ENCODE results near the gene APOL2.
"Not testable (repeated sequence)": the region's sequence is repeated elsewhere in the genome, so short reads cannot be mapped to it uniquely, and the experiment has no call there.

APOL2 gene

DNA sequence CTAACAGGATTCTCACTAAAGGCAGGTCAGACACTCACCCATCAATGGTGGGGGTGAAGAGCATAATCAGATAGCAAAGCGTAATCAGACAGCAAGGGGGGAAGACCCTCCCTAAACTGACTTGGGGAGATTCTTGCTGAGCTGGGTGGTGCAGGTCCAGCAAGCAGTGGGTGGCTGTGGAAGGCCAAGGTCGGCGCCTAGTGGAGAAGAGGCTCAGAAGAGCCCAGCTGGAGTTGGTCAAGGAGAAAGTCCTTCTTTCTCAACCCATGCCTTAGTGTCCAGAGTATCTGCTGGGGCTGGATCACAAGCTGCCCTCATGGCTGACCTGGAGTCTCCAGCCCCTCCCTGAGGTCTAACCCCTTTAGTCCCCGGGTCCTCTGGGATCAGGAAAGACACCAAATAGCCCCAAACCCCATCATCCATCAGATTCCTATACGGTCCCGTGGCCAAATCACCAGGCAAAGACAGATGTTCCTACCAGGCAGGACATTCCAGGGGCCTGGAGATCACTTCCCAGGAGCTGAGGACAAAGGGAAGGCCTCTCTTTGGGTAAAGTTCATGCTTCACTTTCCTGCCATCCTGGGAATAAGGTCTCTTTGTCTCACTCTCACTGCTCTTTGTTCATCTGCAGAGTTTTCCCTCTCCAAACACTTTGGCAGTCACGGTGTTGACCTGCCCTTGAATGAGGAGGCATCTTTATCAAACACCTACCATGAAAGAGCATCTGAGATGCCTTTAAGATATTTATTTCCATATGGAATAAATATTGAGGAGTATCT, 24.7 kb upstream of the APOL2 start:
- in situ Hi-C loops (cut with HindIII; ENCODE audit: low sequenced_read_pairs): not testable (repeated sequence)

DNA sequence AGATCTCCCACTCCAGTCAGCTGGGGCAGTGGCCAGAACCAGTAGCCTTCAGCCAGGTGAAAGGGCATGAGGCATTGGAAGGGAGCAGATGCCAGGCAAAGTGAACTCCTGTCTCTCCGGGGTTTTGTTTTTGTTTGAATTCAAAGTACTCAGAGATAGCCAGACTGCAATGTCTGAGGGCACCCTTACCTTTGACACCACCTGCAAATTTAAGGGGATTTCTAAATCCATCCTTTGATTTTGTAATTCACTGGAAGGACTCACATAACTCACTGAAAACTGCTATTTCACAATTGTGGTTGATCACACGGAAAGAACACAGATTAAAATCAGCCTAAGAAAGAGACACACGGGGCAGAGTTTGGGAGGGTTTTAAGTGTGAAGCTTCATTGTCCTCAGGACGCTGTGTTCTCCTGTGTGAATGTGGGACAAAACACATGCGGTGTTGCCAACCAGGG, 23.9 kb upstream of the APOL2 start:
- in situ Hi-C loops (cut with HindIII; ENCODE audit: low sequenced_read_pairs): not testable (repeated sequence)

DNA sequence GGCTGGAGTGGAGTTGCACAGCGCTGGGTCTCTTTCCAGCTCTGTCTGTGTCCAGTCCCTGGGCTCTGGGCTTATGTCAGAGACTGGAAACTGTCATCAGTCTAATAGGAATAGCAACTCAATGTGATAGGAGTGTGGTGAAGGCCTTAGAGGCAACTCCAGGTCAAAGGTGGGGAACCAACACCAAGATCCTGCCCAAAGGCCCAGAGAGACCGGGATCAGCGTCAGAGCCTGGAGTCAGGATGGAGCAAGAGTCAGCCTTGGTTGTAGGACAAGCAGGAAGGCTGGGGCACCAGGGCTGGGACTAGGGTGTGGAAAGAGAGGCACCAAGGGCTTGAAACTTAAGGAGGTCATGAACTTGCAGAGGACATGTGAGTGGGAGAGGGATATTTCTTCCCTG, 23.0 kb upstream of the APOL2 start:
- in situ Hi-C loops (cut with HindIII; ENCODE audit: low sequenced_read_pairs): not testable (repeated sequence)

DNA sequence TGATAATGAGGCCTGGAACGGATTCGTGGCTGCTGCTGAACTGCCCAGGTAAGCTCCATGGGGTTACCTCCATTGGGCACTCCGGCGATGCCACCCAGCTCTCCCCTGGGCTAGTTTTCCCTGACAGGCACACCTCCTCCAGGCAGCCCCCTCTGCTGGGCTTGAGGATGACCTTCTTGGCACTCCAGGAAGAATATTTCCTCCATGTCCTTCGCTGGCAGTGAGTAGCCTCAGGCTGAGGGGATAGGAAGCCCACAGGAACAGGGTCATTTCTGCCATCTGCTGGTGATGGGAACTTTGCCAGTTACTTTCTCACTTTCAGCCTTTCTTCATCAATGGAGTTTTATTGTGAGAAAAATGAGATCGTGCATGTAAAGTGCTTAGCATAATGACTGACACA, 22.3 kb upstream of the APOL2 start:
- in situ Hi-C loops (cut with HindIII; ENCODE audit: low sequenced_read_pairs): not testable (repeated sequence)

DNA sequence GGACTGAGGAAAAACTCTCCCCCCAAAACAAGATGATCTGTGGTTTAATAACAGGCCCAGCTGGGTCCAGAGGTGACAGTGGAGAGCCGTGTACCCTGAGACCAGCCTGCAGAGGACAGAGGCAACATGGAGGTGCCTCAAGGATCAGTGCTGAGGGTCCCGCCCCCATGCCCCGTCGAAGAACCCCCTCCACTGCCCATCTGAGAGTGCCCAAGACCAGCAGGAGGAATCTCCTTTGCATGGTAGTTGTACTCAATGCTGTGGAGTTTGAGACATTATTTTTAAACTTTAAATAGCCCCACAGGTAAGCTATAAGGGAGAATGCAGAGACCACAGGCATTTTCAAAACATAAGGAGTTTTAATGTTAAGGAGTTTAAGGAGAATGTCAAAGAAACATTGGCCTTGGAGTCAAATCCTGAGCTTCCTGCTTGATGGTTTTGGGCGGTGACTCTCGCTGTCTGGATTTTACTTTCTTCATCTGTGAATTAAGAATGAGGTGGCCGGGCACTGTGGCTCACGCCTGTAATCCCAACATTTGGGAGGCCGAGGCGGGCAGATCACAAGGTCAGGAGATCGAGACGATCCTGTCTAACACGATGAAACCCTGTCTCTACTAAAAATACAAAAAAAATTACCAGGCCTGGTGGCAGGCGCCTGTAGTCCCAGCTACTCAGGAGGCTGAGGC, 20.4 kb upstream of the APOL2 start:
- in situ Hi-C loops (cut with HindIII; ENCODE audit: low sequenced_read_pairs): no loop called here

DNA sequence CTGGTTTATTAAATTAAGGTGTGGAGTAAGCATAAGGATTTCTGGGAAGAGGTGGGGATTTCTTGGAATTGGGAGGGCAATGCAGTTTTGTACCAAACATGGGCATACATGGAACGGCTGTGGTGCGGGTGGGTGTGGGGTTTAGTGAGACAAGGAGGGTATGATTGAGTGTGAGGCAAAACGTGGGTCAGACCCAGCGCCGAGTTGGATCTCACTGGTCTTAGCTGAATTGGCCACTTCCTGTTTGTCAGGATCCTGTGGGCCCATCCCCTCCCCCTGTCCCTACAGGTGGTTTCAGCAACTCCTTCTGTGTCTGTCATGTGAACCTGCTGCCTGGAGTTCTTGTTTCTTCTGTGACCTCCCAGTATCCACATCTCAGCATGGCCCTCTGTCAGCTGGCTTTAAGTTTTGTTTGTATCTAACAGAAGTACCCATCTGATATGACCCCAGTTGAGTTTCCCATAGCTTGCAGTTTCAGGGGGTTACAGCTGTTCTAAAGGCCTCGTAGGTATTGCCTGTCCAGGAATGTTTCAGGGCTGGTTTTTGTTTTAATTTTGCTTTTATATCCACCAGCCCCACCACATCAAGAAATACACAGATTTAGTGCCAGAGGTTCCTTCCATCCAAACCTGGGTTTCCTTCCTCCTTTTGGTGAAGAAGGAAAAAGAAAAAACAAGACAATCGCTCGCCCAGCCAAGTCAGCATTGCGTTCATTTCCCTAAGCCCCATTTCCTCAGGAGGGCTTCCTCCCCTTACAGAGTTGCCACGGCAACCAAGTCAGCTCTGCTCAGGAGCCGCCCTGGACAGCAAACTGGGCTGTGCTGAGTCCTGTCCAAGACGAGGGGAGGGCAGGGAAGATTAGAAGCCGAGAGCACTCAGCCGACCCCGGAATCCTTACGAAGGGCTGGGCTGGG, 19.6 kb upstream of the APOL2 start:
- in situ Hi-C loops (cut with HindIII; ENCODE audit: low sequenced_read_pairs): no loop called here

DNA sequence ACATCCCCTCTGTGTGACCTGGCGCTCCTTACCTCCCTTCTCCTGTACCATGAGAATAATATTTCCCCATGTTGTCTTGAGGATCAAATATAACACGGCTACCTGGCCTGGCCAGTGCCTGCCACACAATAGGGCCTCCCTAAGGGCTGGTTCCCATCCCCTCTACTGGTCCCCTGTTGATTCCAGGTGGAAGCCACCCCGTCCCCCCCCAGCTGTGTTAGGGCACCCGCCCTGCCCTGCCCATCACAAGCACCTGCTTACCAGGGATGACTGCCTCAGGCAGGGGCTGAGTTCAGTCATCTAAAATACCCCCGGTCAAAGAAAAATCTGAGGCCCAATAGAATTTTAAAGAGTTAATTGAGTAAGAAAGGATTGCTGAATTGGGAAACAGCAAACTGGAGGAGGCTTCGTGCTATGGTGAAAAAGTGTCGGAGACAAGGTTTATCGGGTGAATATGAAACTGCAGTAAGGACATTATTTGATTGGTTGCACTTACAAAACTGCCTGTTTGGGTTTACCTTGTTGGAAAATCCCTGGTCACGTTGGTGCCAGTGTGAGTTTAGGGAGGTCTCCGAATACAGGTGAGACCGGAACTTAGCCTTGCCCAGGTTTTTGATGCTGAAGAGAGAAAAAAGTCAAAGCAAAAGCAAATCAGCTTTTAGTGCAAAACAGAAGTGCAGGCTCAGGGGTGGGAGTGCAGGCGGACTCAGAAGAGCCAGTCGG, 18.8 kb upstream of the APOL2 start:
- in situ Hi-C loops (cut with HindIII; ENCODE audit: low sequenced_read_pairs): no loop called here

DNA sequence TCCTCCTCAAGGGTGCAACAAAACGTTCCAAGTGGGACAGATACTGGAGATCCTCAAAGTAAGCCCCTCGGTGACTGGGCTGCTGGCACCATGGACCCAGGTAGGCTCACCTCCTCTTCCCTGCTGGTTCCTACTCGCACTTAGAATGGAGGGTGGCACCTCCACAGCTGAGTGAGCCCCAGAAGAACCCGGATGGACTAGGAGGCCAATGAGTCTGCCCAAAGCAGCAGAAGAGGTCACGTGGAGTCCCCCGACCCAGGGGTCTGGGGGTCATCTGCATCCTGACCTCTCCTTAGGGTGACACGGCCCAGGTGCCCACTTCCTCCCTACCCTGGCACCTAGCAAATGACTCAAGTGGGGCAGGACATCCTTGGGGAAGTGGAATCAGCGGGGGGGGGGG, 18.0 kb upstream of the APOL2 start:
- in situ Hi-C loops (cut with HindIII; ENCODE audit: low sequenced_read_pairs): no loop called here

DNA sequence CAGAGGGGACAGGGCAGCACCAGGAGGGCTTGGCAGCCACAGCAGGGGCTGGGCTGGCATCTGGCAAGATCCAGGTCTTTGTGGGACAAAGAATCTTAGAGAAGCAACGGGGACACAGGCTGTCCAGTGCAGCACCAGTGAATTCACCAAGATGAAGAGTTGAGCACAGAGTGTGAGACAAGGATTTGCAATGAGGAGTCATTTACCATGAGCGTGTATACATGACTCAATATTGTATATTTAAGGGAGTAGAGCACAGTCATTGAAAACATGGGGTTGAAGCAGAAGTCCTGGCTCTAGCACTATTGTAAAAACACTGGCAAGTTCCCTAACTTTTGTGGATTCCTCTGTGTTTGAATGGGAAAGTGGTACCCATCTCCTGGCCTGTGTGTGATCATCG, 17.2 kb upstream of the APOL2 start:
- in situ Hi-C loops (cut with HindIII; ENCODE audit: low sequenced_read_pairs): no loop called here

DNA sequence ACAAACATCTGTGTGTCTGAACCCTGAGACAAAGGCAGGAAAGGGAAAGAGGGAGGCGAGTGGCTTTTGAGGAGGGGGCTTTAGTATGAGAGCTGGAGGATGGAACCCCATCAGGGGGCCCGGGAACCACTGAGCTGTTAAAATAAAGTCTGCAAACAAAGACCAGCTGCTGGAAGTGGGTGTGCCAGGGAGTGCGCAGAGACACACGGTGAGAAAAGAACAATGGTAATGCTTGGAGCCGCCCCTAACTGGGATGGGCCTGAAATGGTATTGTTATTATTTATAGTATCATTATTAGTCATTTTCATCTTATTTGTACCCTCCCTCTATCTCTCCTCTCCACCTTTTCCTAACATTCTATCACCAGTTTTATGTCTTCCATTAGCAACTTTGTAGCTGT, 16.2 kb upstream of the APOL2 start:
- in situ Hi-C loops (cut with HindIII; ENCODE audit: low sequenced_read_pairs): not testable (repeated sequence)

DNA sequence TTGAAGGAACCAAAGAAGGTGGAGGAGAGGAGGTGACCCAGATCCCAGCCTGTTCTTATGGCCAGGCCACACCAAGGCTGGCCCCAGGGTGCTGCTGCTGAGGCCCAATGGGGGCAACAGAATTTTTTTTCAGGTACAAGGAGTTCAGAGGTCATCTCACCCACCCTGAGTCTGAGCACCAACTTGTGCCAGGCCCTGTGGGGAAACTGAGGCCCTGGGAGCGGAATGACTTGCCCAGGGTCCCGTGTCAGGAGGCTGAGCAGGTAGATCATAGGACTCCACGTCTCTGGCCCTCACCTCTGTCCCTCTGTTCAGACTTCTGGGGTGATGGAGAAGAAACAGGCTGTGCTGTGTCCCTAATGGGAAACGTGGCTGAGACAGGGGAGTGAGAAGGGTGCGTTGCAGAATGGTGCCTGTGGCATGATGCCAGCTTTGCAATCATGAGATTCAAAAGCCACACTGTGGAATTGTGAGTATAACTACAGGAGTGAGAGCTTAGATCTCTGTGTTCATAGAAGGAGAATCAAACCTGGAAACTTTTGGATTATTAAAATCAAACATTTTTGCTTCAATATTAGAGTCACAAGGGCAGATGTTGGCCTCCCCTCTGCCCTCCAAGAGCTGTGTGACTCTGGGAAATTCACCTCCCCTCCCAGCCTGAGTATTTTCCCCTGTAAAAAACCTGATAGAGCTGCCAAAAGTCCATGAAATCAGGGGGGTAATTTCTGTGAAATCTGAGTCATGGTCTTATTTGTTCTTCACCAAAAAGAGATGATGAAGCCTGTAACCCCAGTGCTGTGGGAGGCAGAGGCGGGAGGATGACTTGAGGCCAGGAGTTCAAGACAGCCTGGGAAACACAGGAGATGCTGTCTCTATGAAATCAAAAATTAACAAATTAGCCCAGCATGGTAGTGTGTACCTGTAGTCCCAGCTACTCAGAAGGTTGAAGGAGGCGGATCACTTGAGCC, 14.5 kb upstream of the APOL2 start:
- in situ Hi-C loops (cut with HindIII; ENCODE audit: low sequenced_read_pairs): no loop called here

DNA sequence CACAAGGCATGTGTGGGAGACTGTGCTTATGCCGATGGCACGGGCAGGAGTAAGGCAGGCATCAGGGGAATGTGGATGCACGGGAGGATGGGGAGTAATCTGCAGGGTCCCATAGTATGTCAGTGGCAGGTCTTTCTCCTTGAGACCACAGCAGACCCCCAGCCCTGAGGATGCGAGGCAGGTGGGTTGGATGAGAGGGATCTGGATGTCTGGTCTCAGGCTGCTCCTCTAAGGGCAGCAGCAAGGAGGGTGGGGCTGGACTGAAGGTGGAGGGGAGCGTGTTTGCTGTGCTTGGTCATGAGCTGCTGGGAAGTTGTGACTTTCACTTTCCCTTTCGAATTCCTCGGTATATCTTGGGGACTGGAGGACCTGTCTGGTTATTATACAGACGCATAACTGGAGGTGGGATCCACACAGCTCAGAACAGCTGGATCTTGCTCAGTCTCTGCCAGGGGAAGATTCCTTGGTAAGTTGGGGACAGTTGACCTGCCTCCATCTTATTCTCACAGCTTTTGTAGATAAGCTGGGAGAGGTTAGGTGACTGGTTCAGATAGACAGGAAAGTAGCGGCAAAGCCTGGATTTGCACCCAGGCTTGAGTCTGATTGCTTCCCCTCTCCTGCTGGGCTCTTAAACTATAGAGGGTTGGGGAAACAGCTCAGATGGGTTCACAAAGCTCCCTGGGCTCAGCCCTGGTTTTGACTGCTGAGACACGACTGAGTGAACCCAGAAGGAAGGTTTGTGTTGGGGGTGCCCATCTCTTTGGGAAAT, 13.6 kb upstream of the APOL2 start, which contains the start of gene APOL1:
Gene APOL1 (plus strand): TSS at position 380 of the 769 bp plus-strand sequence. CDS start 1,823 bp downstream, outside the sequence.
- in situ Hi-C loops (cut with HindIII; ENCODE audit: low sequenced_read_pairs): no loop called here

DNA sequence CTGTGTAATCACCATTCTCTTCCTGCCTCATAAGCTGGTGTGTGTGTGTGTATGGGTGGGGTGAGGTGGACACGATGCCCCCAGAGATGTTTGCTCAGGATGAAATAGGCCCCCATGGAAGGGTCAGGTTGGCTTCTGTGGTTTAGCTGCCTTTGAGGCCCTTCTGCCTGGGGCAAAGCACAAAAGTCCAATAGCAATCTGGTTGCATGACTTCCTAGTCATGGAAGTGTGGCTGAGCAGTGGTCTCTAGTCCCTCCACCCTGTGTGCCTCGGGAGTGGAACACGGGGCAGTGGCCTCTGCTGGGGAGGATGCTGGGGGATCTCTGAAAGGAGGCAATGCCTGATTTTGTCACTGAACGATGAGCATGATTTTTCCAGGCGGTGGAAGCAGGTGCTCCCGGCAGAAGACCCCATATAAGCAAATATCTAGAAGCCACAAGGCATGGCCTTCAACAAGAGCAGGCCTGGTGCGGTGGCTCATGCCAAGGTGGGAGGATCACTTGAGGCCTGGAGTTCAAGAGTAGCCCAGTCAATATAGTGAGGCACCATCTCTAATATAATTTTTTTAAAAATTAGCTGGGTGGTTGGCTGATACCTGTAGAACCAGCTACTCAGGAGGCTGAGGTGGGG, 12.8 kb upstream of the APOL2 start:
- in situ Hi-C loops (cut with HindIII; ENCODE audit: low sequenced_read_pairs): not testable (repeated sequence)

DNA sequence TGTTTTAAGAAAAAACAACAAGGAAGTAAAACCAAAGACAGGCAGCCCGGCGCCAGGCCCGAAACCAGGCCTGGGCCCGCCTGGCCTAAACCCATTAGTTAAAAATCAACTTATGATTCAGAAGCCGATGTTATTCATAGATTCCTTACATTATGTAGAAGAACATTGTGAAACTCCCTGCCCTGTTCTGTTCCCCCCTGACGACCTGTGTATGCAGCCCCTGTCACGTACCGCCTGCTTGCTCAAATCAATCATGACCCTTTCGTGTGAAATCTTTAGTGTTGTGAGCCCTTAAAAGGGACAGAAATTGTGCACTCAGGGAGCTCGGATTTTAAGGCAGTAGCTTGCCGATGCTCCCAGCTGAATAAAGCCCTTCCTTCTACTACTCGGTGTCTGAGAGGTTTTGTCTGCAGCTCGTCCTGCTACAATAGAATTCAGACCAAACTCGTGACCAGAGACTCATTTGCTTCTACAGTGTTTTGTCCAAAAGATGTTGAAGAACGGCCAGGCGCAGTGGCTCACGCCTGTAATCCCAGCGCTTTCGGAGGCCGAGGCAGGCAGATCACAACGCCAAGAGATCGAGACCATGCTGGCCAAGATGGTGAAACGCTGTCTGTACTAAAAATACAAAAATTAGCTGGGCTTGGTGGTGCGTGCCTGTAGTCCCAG, 11.1 kb upstream of the APOL2 start:
- in situ Hi-C loops (cut with HindIII; ENCODE audit: low sequenced_read_pairs): not testable (repeated sequence)

DNA sequence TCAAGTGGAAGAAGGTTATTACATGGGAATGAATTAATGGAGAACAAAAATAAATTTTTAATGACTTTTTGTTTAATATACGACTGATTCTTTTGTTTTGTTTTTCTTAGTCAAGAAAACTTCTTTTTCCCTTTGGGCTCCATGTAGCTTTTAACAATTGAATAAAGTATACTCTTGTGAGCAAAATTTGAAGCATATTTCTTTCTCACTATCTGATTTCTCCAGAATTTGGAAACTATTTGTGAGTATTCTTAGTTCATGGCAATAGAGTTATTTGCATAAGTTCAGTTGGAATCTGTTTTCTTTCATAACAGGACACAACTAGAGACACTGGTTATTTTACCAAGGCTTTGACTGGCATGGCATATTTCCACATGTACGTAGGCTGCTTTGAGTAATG, 9.8 kb upstream of the APOL2 start:
- in situ Hi-C loops (cut with HindIII; ENCODE audit: low sequenced_read_pairs): loop anchor here (10.0 kb wide), 1 partner anchor 156 kb away; no protein-coding TSS in a partner anchor

DNA sequence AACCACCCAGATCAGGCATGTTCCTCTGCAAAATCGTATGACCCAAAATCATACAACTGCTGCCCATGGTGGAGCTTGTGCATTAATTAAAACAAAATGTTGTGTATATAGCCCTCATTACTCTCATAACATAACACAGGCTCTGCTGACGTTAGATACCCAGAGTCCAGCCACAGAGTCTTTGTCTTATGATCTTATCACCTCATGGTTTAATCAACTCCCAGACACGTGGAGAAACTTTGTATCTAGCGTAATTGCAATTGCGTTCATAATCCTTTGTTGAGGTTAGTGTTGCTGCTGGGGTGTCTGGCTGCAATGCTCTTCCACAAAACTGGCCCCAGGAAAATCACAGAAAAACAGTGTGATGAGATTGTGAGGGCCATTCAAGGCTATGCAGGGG, 8.6 kb upstream of the APOL2 start:
- in situ Hi-C loops (cut with HindIII; ENCODE audit: low sequenced_read_pairs): loop anchor here (10.0 kb wide), 1 partner anchor 157 kb away; no protein-coding TSS in a partner anchor

DNA sequence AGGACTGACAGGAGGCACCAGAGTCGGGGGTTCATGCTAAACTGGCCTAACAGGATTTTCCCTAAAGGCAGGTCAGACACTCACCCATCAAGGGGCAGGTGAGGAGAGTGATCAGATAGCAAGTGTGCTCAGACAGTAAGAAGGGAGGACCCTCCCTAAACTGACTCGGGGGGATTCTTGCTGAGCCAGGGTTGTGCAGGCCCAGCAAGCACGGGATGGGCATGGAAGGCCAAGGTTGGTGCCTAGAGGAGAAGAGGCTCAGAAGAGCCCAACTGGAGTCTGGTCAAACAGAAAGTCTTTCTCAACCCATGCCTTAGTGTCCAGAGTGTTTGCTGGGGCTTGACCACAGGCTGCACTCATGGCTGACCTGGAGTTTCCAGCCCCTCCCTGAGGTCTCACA, 7.4 kb upstream of the APOL2 start:
- in situ Hi-C loops (cut with HindIII; ENCODE audit: low sequenced_read_pairs): loop anchor here (10.0 kb wide), 1 partner anchor 158 kb away; no protein-coding TSS in a partner anchor

Data from endothelial cell of hepatic sinusoid (primary cell).